NB4 (cell line): ENCODE data around the gene CIART.

Source experiments
- DNase-seq: peaks from one replicate; pipeline ENCODE4 v3.0.0; 2010; ENCODE audit warnings: low read depth
- H3K4me3 ChIP-seq: one replicate; pipeline ENCODE4 v1.5.1; 2011; ENCODE audit warnings: mild to moderate bottlenecking, low read depth, low read length, moderate library complexity
- MYC ChIP-seq: IDR thresholded peaks from 2 replicates; pipeline ENCODE4 v1.6.1; 2011; ENCODE audit warnings: low read depth, low read length
- POLR2A ChIP-seq: IDR thresholded peaks from 2 replicates; pipeline ENCODE4 v1.6.1; 2011; ENCODE audit warnings: mild to moderate bottlenecking; ENCODE audit not compliant: insufficient read length; ENCODE audit errors: extremely low read depth
- TF ChIP-seq, protein P1 (sequence below): IDR thresholded peaks from 2 replicates; pipeline ENCODE4 v1.6.1; 2011; ENCODE audit warnings: low read depth, low read length
- TF ChIP-seq, protein P2 (sequence below): IDR thresholded peaks from one replicate; pipeline ENCODE4 v1.5.1; 2012; ENCODE audit warnings: low read depth, low read length

CIART gene

DNA sequence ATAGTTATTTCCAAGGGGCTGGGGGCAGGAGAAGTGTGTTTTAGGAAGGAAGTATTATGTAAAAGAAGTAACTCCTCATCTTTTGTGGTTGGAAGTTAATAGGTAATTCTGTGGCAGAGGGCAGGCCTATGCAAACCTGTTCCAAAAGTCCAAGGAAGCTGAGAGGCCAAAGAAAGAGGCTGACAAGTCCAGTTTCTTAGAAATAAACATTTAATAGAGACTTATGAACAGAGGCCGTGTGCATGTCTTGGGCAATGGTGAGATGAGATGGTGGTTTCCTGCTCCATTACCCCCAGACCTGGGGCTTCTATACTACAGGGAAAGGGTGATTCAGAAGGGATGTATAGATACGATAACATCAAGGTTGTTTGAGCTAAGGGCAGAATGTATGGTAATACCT, 32.4 kb upstream of the CIART start:
- peak; percentile 23 for DNase-seq
- TF ChIP-seq, protein P1, sequence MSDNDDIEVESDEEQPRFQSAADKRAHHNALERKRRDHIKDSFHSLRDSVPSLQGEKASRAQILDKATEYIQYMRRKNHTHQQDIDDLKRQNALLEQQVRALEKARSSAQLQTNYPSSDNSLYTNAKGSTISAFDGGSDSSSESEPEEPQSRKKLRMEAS = no peak
- TF ChIP-seq MYC (no peak), POLR2A (no peak)
- TF ChIP-seq, protein P2, sequence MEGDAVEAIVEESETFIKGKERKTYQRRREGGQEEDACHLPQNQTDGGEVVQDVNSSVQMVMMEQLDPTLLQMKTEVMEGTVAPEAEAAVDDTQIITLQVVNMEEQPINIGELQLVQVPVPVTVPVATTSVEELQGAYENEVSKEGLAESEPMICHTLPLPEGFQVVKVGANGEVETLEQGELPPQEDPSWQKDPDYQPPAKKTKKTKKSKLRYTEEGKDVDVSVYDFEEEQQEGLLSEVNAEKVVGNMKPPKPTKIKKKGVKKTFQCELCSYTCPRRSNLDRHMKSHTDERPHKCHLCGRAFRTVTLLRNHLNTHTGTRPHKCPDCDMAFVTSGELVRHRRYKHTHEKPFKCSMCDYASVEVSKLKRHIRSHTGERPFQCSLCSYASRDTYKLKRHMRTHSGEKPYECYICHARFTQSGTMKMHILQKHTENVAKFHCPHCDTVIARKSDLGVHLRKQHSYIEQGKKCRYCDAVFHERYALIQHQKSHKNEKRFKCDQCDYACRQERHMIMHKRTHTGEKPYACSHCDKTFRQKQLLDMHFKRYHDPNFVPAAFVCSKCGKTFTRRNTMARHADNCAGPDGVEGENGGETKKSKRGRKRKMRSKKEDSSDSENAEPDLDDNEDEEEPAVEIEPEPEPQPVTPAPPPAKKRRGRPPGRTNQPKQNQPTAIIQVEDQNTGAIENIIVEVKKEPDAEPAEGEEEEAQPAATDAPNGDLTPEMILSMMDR = no peak
- H3K4me3 ChIP-seq = no peak overlapping the region

DNA sequence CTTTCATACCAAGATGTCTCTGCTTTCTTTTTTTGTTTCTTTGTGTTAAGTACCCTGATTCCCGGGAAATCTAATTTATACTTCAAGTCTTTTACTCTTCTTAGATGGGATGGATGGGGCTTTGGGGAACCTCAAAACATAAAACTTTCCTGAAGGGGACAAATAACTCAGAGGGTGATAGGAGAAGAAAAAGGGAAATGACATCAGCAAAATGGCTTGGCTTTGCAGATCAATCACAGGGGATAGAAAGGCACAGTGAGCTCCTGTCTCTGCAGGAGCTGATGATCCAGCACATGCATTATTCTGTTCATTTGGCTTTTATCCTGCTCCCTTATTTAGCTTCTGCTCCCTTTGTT, 26.2 kb upstream of the CIART start:
- TF ChIP-seq MYC = no peak
- TF ChIP-seq POLR2A = no peak
- TF ChIP-seq, protein P2 = no peak
- TF ChIP-seq, protein P1 = no peak
- no peak overlapping the region for H3K4me3 ChIP-seq
- no peak for DNase-seq

DNA sequence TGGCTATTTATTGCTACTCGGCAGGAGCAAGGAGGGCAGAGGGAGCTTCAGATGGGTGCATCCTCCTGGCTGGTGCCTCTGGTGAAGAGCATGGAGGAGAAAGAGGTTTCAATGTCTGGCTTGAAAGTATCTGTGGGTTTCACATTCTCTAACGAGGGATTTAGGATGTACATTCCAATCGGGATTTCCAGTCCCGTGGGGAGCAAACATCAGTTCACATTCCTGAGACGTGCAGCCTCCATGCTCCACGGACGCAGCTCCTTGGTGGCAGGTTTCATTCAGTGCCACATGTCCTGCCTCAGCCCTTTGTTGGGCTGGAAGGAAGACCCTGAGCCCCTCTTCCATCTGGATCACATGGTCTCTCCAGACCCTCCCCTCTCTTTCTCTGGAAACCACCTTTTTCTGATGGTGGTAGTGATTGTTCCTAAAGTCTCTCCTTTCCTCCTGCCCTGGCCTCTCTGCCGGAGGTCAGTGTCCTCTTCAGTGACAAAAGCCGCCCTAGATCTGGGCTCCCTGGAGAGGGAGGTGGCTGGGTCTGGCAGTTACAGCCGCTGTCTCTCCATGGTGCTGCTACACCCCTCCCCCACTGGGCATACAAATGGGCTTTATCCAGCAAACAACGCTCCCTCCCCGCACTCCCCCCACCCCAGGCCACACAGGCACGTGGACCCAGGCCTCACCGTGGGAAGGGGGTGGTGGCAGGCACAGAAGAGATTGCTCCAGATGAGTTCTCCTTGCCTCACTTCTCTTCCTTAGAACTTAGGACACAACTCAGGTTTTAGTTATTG, 25.6 kb upstream of the CIART start:
- TF ChIP-seq MYC = no peak
- TF ChIP-seq, protein P2 = no peak
- TF ChIP-seq, protein P1 = no peak
- TF ChIP-seq POLR2A = no peak
- H3K4me3 ChIP-seq = no peak overlapping the region
- no peak for DNase-seq

DNA sequence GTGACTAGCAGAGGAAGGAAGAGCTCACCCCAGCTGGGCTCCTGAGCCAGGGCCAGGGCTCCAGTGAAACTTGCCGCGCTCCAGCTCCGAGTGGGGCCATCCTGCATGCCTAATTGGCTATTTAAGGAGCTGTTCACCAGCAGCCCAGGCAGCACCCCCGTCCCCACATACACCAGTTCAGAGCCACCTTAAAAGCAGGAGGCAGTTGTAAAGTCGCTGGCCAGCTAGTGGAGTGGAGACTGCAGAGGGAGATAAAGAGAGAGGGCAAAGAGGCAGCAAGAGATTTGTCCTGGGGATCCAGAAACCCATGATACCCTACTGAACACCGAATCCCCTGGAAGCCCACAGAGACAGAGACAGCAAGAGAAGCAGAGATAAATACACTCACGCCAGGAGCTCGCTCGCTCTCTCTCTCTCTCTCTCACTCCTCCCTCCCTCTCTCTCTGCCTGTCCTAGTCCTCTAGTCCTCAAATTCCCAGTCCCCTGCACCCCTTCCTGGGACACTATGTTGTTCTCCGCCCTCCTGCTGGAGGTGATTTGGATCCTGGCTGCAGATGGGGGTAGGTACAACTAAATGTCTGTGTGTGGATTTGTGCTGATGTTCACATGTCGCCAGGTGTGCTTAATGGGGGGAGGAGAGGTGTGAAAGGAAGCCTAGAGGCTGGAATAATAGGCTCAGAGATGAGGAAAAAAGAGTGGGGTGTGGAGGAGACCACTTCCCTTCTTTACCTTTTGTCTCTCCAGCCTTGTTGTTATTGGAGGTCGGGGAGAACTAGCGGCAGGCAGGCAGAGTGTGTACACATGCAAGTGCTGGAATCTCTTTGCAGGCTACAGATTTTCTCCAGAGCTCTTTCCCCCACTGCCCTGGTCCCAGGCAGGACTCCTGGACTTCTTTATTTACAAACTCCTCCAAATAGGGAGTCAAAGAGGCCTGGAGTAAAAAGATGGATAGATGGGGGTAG, 24.4 kb upstream of the CIART start, which contains the start of gene CA14:
CA14 (plus strand) TSS at position 151 of the 962 bp plus-strand sequence; CDS start at position 506, 355 bp downstream.
- no peak for DNase-seq
- TF ChIP-seq POLR2A (no peak), MYC (no peak)
- TF ChIP-seq, protein P1 = no peak
- TF ChIP-seq, protein P2 = no peak
- H3K4me3 ChIP-seq = no peak within 1 kb of the TSS

DNA sequence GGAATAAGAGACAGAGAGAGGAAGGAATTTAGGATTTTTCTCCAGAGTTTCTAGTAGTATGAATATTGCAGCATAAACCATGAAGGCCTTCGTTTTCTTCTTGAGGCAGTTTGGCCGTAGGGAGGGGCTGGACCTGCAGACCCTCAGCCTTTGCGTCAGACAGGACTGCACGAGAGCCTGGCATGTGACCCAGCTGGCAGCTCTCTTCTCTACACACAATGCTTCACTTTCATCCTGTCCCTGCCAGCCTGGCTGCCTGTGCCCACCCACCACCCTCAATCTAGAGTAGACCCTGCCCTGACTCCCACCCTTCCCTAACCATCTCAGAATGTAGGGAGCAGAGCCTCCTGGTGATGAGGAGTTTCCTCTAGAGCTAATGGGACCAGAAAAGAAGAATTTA, 23.1 kb upstream of the CIART start:
- no peak for DNase-seq
- TF ChIP-seq, protein P2 = no peak
- TF ChIP-seq MYC (no peak), POLR2A (no peak)
- TF ChIP-seq, protein P1 = no peak
- H3K4me3 ChIP-seq = no peak overlapping the region
